Calu3 (cell line): ENCODE data around the gene BCL11A. TPM values are rescaled to one million over a fixed set of nuclear protein-coding genes. Genes with fewer than 3 reads are reported as not detected.

Source experiments
- BruUV-seq: library from RNA; stranded (reverse); fragments of 400-500 nt; replicated peaks from 2 replicates; lab custom pipeline; 2021; lab: Mats Ljungman, UMichigan
- CTCF ChIA-PET: fragments of 300-600 bp; sonication (Branson Sonifier 250); formaldehyde crosslinking; loops from one replicate; lab custom pipeline; 2022; ENCODE audit warnings: antibody characterized with exemption; lab: Charles Lee
- DNase-seq: peaks from one replicate; pipeline ENCODE4 v3.0.0; 2022
- H3K27ac Mint-ChIP-seq: one replicate; pipeline ENCODE4 v1.8.0; 2022; ENCODE audit warnings: mixed read lengths; ENCODE audit not compliant: unreplicated experiment
- H3K27me3 Mint-ChIP-seq: one replicate; pipeline ENCODE4 v1.8.0; 2022; ENCODE audit warnings: mixed read lengths; ENCODE audit not compliant: unreplicated experiment
- H3K36me3 Mint-ChIP-seq: one replicate; pipeline ENCODE4 v1.8.0; 2022; ENCODE audit warnings: mild to moderate bottlenecking, moderate library complexity, mixed read lengths; ENCODE audit not compliant: insufficient read depth, unreplicated experiment
- H3K4me1 Mint-ChIP-seq: one replicate; pipeline ENCODE4 v1.8.0; 2022; ENCODE audit warnings: mild to moderate bottlenecking, low read depth, mixed read lengths; ENCODE audit not compliant: unreplicated experiment
- H3K4me3 Mint-ChIP-seq: one replicate; pipeline ENCODE4 v1.8.0; 2022; ENCODE audit warnings: mild to moderate bottlenecking, low read depth, moderate library complexity, mixed read lengths; ENCODE audit not compliant: unreplicated experiment
- H3K9me3 Mint-ChIP-seq: one replicate; pipeline ENCODE4 v1.8.0; 2022; ENCODE audit warnings: low read depth, mixed read lengths; ENCODE audit not compliant: unreplicated experiment
- CTCF ChIP-seq: fragments of 200-600 bp; IDR thresholded peaks from one replicate; pipeline ENCODE4 v1.8.0; 2022; ENCODE audit warnings: antibody characterized with exemption; ENCODE audit not compliant: unreplicated experiment
- intact Hi-C: fragments of 100-400 bp; cut with micrococcal nuclease; formaldehyde crosslinking; loops from one replicate; pipeline ENCODE4 v1.10.0; 2022; ENCODE audit not compliant: unreplicated experiment
- total RNA-seq: library from RNA; stranded (reverse); gene quantifications from 2 replicates; pipeline ENCODE4 v1.2.3, GENCODE V29; 2022

BCL11A gene
- total RNA-seq, 1 experiment from 2014 or later = 8.5 TPM

GRCh38 chr2:60408811-60409530 is 144.5 kb downstream of the BCL11A start:
- TF ChIP-seq CTCF = no peak
- peaks cover 80% of the 10 kb centered on the region for H3K27me3 Mint-ChIP-seq
- no peak for DNase-seq
- no peak overlapping the region for H3K4me3 Mint-ChIP-seq
- H3K36me3 Mint-ChIP-seq = no peaks in the 10 kb centered on the region
- intact Hi-C loops = no loop called here
- BruUV-seq = no TSS peak
- no peaks in the 10 kb centered on the region for H3K4me1 Mint-ChIP-seq
- H3K27ac Mint-ChIP-seq = no peak overlapping the region
- CTCF ChIA-PET = no interaction called here
- H3K9me3 Mint-ChIP-seq = no peaks in the 10 kb centered on the region

GRCh38 chr2:60408207-60408606 is 145.2 kb downstream of the BCL11A start:
- no peak overlapping the region for H3K27ac Mint-ChIP-seq
- H3K9me3 Mint-ChIP-seq = no peaks in the 10 kb centered on the region
- CTCF ChIA-PET = no interaction called here
- peaks cover 86% of the 10 kb centered on the region for H3K27me3 Mint-ChIP-seq
- DNase-seq = no peak
- intact Hi-C loops = no loop called here
- BruUV-seq = no TSS peak
- TF ChIP-seq CTCF = no peak
- H3K4me3 Mint-ChIP-seq = no peak overlapping the region
- H3K4me1 Mint-ChIP-seq = no peaks in the 10 kb centered on the region
- H3K36me3 Mint-ChIP-seq = no peaks in the 10 kb centered on the region

GRCh38 chr2:60407398-60407797 is 146.1 kb downstream of the BCL11A start:
- intact Hi-C loops = no loop called here
- Mint-ChIP-seq H3K27ac (no peak overlapping the region), H3K4me1 (no peaks in the 10 kb centered on the region), H3K36me3 (no peaks in the 10 kb centered on the region), H3K9me3 (no peaks in the 10 kb centered on the region), H3K4me3 (no peak overlapping the region), H3K27me3 (peaks cover 94% of the 10 kb centered on the region)
- BruUV-seq = no TSS peak
- CTCF ChIA-PET = interaction anchor here (0.7 kb wide), 1 partner anchor 12 kb away, joined by 4 read pairs; no protein-coding TSS in a partner anchor
- TF ChIP-seq CTCF = no peak
- DNase-seq = no peak

GRCh38 chr2:60406192-60406591 is 147.3 kb downstream of the BCL11A start:
- H3K27ac Mint-ChIP-seq = no peak overlapping the region
- H3K4me1 Mint-ChIP-seq = no peaks in the 10 kb centered on the region
- CTCF ChIA-PET = interaction anchor here (0.7 kb wide), 1 partner anchor 17 kb away, joined by 3 read pairs; no protein-coding TSS in a partner anchor
- H3K4me3 Mint-ChIP-seq = no peak overlapping the region
- H3K27me3 Mint-ChIP-seq = peaks cover 84% of the 10 kb centered on the region
- TF ChIP-seq CTCF = no peak
- BruUV-seq = no TSS peak
- intact Hi-C loops = no loop called here
- H3K9me3 Mint-ChIP-seq = no peaks in the 10 kb centered on the region
- no peaks in the 10 kb centered on the region for H3K36me3 Mint-ChIP-seq
- DNase-seq = no peak
